Measurements from ENCODE around the gene STAP2. TPM values are rescaled to one million over a fixed set of nuclear protein-coding genes. Genes with fewer than 3 reads are reported as not detected.

The STAP2 gene
- total and polyA plus RNA-seq, 9 of the 15 experiments (the other 6 are each of a cell fraction or from before 2014, with no cell fraction given), result 1.2 to 9.8 (median 4.5) TPM

GRCh38 chr19:4360641-4361151 is 22.1 kb upstream of the STAP2 start:
- 84% methylated on average over 11 of the region's 12 CpGs for WGBS (ENCODE audit: insufficient coverage, low coverage, missing lambda C conversion rate)
- intact Hi-C loops (cut with micrococcal nuclease) (no loop called here), in situ Hi-C loops (cut with MboI) (no loop called here)
- H3K9me3 ChIP-seq (replicated peaks; ENCODE audit: control insufficient read depth, insufficient read depth, low read depth, low read length), result no peaks in the 10 kb centered on the region
- 0 out of 2 replicates have a peak, but pooled peaks cover 4% of the 10 kb centered on the region for H4K20me1 ChIP-seq (replicated peaks; ENCODE audit: control insufficient read depth, insufficient read depth, low read length)
- no peak overlapping the region for H2AFZ ChIP-seq (ENCODE audit: low read depth, low read length)
- no peak for FAIRE-seq
- POLR2A ChIA-PET, result interaction anchor here (0.6 to 4.8 kb wide), 5 partner anchors 12 to 171 kb away, joined by 3 to 29 read pairs (median 6); no protein-coding TSS in a partner anchor
- peak overlapping the region in 1 of 2 experiments; percentile 1; a peak in 1 of 4 replicates for H3K9ac ChIP-seq (ENCODE audit: insufficient read depth in 1 of 2, low read depth in 2 of 2, low read length in 2 of 2)
- H3K4me3 ChIP-seq, result no peak overlapping the region
- no peaks in the 10 kb centered on the region for H3K27me3 ChIP-seq (ENCODE audit: control insufficient read depth in 2 of 2, insufficient read depth in 2 of 2, low read length in 2 of 2)
- no peak for DNase-seq (ENCODE audit: extremely low read depth in 1 of 4, low spot score in 3 of 4)
- peaks cover 0 to 75% of the 10 kb centered on the region in 2 experiments; a peak in 2 of 5 replicates for H3K4me1 ChIP-seq (replicated peaks in 1 of 2; ENCODE audit: control insufficient read depth in 2 of 2, insufficient read depth in 2 of 2, low read length in 2 of 2)
- ATAC-seq, result no peak
- H3K9me1 ChIP-seq (ENCODE audit: control insufficient read depth, insufficient read depth, low read length), result no peaks in the 10 kb centered on the region
- TF ChIP-seq ZNF444 (CRISPR knock-in tag; IDR thresholded peaks at IDR 0.05) (no peak), POLR2G (IDR thresholded peaks at IDR 0.05; ENCODE audit: low read depth, low read length) (peak; percentile 68), PTBP1 (IDR thresholded peaks at IDR 0.05; ENCODE audit: low read depth, low read length) (0 out of 2 replicates have a peak, but pooled peaks have one; percentile 34), SUPT5H (IDR thresholded peaks at IDR 0.05) (peak; percentile 40; the same call in 1 of the 2 replicates), POLR2A (conservative IDR thresholded peaks at IDR 0.05) (peak; percentile 50), RBFOX2 (IDR thresholded peaks at IDR 0.05; ENCODE audit: low read depth, low read length) (peak; percentile 36)
- H3K79me2 ChIP-seq (ENCODE audit: control insufficient read depth, insufficient read depth, low read length), result no peaks in the 10 kb centered on the region
- H3K4me2 ChIP-seq (ENCODE audit: insufficient read depth, low read length), result no peak overlapping the region
- no peak overlapping the region for H3K27ac ChIP-seq (ENCODE audit: extremely low read depth, low read depth, low read length)
- CTCF ChIA-PET (ENCODE audit: low intra/inter-chr PET ratio), result no interaction called here
- BruUV-seq (replicated peaks), result TSS peak; percentile 40
- peaks cover 78% of the 10 kb centered on the region; the same call in 2 of the 3 replicates for H3K36me3 ChIP-seq (ENCODE audit: control insufficient read depth, insufficient read depth, low read length)
